GM12878 (cell line): ENCODE results near the gene ZNF765. TPM values are rescaled to one million over a fixed set of nuclear protein-coding genes. Genes with fewer than 3 reads are reported as not detected.

Source experiments
- ATAC-seq: fragments of 200-7000 bp; cut with Tn5 transposase; 3 replicates; pipeline ENCODE4 v1.9.1; 2020; ENCODE audit warnings: mild to moderate bottlenecking, moderate library complexity
- BruUV-seq: library from RNA; stranded (reverse); fragments of 400-500 nt; replicated peaks from 2 replicates; lab custom pipeline; 2021; lab: Mats Ljungman, UMichigan
- CTCF ChIA-PET: fragments of 300-600 bp; sonication (Branson Sonifier 250); formaldehyde crosslinking; extraction: SDS; loops from one replicate; lab custom pipeline; 2021; ENCODE audit warnings: inconsistent platforms; lab: Yijun Ruan, JAX
- POLR2A ChIA-PET: fragments of 350-600 bp; formaldehyde crosslinking; extraction: SDS; loops from one replicate; lab custom pipeline; 2021; ENCODE audit warnings: inconsistent platforms; lab: Charles Lee
- RAD21 ChIA-PET: fragments of 300-600 bp; sonication (Branson Sonifier 250); formaldehyde crosslinking; loops from one replicate; lab custom pipeline; 2023; ENCODE audit warnings: antibody characterized with exemption; ENCODE audit not compliant: unreplicated experiment; lab: Charles Lee
- SMC1A ChIA-PET: fragments of 300-600 bp; sonication (Branson Sonifier 250); formaldehyde crosslinking; loops from one replicate; lab custom pipeline; 2023; ENCODE audit not compliant: unreplicated experiment, uncharacterized antibody; lab: Charles Lee
- DNase-seq: peaks from one replicate; pipeline ENCODE4 v3.0.0-alpha.2; 2011; ENCODE audit warnings: low read depth, low spot score
- FAIRE-seq: peaks from 3 replicates; lab custom pipeline; 2011; peaks lifted over from hg19 to GRCh38; lab: Jason Lieb, UNC
- H2AFZ ChIP-seq: 2 replicates; pipeline ENCODE4 v1.6.0; 2011; ENCODE audit warnings: low read depth, low read length, control low read depth; ENCODE audit not compliant: control insufficient read depth
- H3K27ac ChIP-seq: 2 replicates; pipeline ENCODE4 v1.5.1; 2011; ENCODE audit warnings: control low read depth; ENCODE audit not compliant: control insufficient read depth, insufficient read depth
- H3K27me3 ChIP-seq, 2 experiments: replicated peaks in 1 of 2; 2 replicates each; pipeline versions ENCODE4 v1.6.0 to v1.6.1; 2011; ENCODE audit warnings: low read length in 1 of 2; ENCODE audit not compliant: control insufficient read depth in 2 of 2, insufficient read depth in 2 of 2
- H3K36me3 ChIP-seq, 2 experiments: 2 replicates each; pipeline ENCODE4 v1.5.1; 2011; ENCODE audit warnings: low read length in 1 of 2; ENCODE audit not compliant: control insufficient read depth in 2 of 2, insufficient read depth in 2 of 2
- H3K4me1 ChIP-seq: 2 replicates; pipeline ENCODE4 v1.6.1; 2011; ENCODE audit warnings: mild to moderate bottlenecking, low read length, moderate library complexity, mixed read lengths; ENCODE audit not compliant: control insufficient read depth, insufficient read depth
- H3K4me2 ChIP-seq: 2 replicates; pipeline ENCODE4 v1.6.0; 2011; ENCODE audit warnings: control low read depth; ENCODE audit not compliant: control insufficient read depth, insufficient read depth
- H3K4me3 ChIP-seq: fragments of 200-600 bp; sonication (generic); 2 replicates; pipeline ENCODE4 v1.5.1; 2016
- H3K79me2 ChIP-seq: 2 replicates; pipeline ENCODE4 v1.6.0; 2011; ENCODE audit warnings: low read length; ENCODE audit not compliant: control insufficient read depth, insufficient read depth
- H3K9ac ChIP-seq: 2 replicates; pipeline ENCODE4 v1.8.0; 2011; ENCODE audit warnings: low read length, control low read depth, mixed read lengths; ENCODE audit not compliant: control insufficient read depth, insufficient read depth
- H3K9me3 ChIP-seq: replicated peaks from 3 replicates; pipeline ENCODE4 v1.5.1; 2011; ENCODE audit warnings: mild to moderate bottlenecking, low read length; ENCODE audit not compliant: control insufficient read depth, insufficient read depth
- H4K20me1 ChIP-seq: 2 replicates; pipeline ENCODE4 v1.6.0; 2011; ENCODE audit not compliant: control insufficient read depth, insufficient read depth
- BACH1 ChIP-seq: fragments of 450-650 bp; IDR thresholded peaks from 2 replicates; pipeline ENCODE4 v1.6.1; 2017; ENCODE audit warnings: mild to moderate bottlenecking, borderline replicate concordance
- CEBPB ChIP-seq, 2 experiments: fragments of 150-350 bp in 1 of 2; IDR thresholded peaks; 2 replicates each; pipeline ENCODE4 v1.6.1; 2012 to 2014; ENCODE audit warnings: low read depth in 2 of 2, low read length in 2 of 2, borderline replicate concordance in 1 of 2, inconsistent platforms in 1 of 2
- CHD1 ChIP-seq: IDR thresholded peaks from 2 replicates; pipeline ENCODE4 v1.6.1; 2012; ENCODE audit warnings: low read depth, low read length, improper control_type of control experiment
- EED ChIP-seq: sonication (generic); IDR thresholded peaks from 2 replicates; pipeline ENCODE4 v1.6.1; 2016; ENCODE audit warnings: antibody characterized with exemption, low read depth
- FOXM1 ChIP-seq: IDR thresholded peaks from 2 replicates; pipeline ENCODE4 v1.6.1; 2012; ENCODE audit warnings: low read depth, mild to moderate bottlenecking, inconsistent platforms, low read length, moderate library complexity
- MEF2B ChIP-seq: fragments of 450-650 bp; IDR thresholded peaks from 2 replicates; pipeline ENCODE4 v1.6.1; 2018; ENCODE audit warnings: mild to moderate bottlenecking, moderate library complexity; ENCODE audit not compliant: partially characterized antibody, poor library complexity, severe bottlenecking
- MTA2 ChIP-seq: fragments of 450-650 bp; IDR thresholded peaks from 2 replicates; pipeline ENCODE4 v1.6.1; 2016; ENCODE audit warnings: low read depth, mild to moderate bottlenecking, moderate library complexity
- MXI1 ChIP-seq: fragments of 150-350 bp; IDR thresholded peaks from 2 replicates; pipeline ENCODE4 v1.6.1; 2011; ENCODE audit warnings: low read depth, mild to moderate bottlenecking, inconsistent platforms, low read length, improper control_type of control experiment
- NFYA ChIP-seq: IDR thresholded peaks from 2 replicates; pipeline ENCODE4 v1.6.1; 2011; ENCODE audit warnings: low read depth, mild to moderate bottlenecking, low read length, improper control_type of control experiment, borderline replicate concordance
- NRF1 ChIP-seq: conservative IDR thresholded peaks from 2 replicates; pipeline ENCODE4 v1.6.1; 2011; ENCODE audit warnings: mild to moderate bottlenecking, low read depth, low read length, improper control_type of control experiment
- RBBP5 ChIP-seq: fragments of 200-600 bp; sonication (generic); conservative IDR thresholded peaks from 2 replicates; pipeline ENCODE4 v1.6.1; 2016
- RFX5 ChIP-seq: IDR thresholded peaks from 2 replicates; pipeline ENCODE4 v1.6.1; 2011; ENCODE audit warnings: low read depth, low read length, improper control_type of control experiment
- SPI1 ChIP-seq: IDR thresholded peaks from 2 replicates; pipeline ENCODE4 v1.6.1; 2011; ENCODE audit warnings: low read depth, mild to moderate bottlenecking, low read length, moderate library complexity, borderline replicate concordance; ENCODE audit not compliant: insufficient read depth
- SREBF1 ChIP-seq: IDR thresholded peaks from 2 replicates; pipeline ENCODE4 v1.6.1; 2012; ENCODE audit warnings: mild to moderate bottlenecking, low read length
- SRF ChIP-seq, 2 experiments: IDR thresholded peaks; 2 replicates each; pipeline ENCODE4 v1.6.1; 2011; ENCODE audit warnings: low read depth in 2 of 2, low read length in 2 of 2, mild to moderate bottlenecking in 1 of 2, moderate library complexity in 1 of 2
- TCF12 ChIP-seq: IDR thresholded peaks from 2 replicates; pipeline ENCODE4 v1.6.1; 2011; ENCODE audit warnings: low read depth, mild to moderate bottlenecking, low read length
- WRNIP1 ChIP-seq: IDR thresholded peaks from 2 replicates; pipeline ENCODE4 v1.6.1; 2011; ENCODE audit warnings: low read depth, low read length, improper control_type of control experiment, borderline replicate concordance
- YBX1 ChIP-seq: fragments of 450-650 bp; IDR thresholded peaks from 2 replicates; pipeline ENCODE4 v1.6.1; 2016; ENCODE audit warnings: antibody characterized with exemption
- YY1 ChIP-seq: IDR thresholded peaks from 2 replicates; pipeline ENCODE4 v1.6.1; 2011; ENCODE audit warnings: low read depth, mild to moderate bottlenecking, low read length
- ZNF207 ChIP-seq: fragments of 450-650 bp; IDR thresholded peaks from 2 replicates; pipeline ENCODE4 v1.6.1; 2014; ENCODE audit warnings: antibody characterized with exemption, mild to moderate bottlenecking, borderline replicate concordance
- ZZZ3 ChIP-seq: IDR thresholded peaks from 2 replicates; pipeline ENCODE4 v1.6.1; 2011; ENCODE audit warnings: low read depth; ENCODE audit not compliant: control insufficient read depth, insufficient read length
- WGBS: methylation state at CpG from one replicate; pipeline ENCODE4 v1.1.6; 2016; ENCODE audit warnings: low lambda C conversion rate; ENCODE audit not compliant: insufficient replicate concordance, insufficient coverage; ENCODE audit errors: missing lambda C conversion rate; 5-methylcytosine and 5-hydroxymethylcytosine counted together
- in situ Hi-C: fragments of 300-500 bp; cut with MboI; formaldehyde crosslinking; loops from 9 replicates; pipeline ENCODE4 v1.14.3; 2018; ENCODE audit warnings: mixed read lengths
- intact Hi-C: fragments of 100-400 bp; cut with micrococcal nuclease; formaldehyde crosslinking; loops from one replicate; pipeline ENCODE4 v1.14.2; 2022; ENCODE audit not compliant: unreplicated experiment
- polyA plus RNA-seq, 11 experiments: library from polyadenylated mRNA; depleted of rRNA in 4 of 11; unstranded in 6 of 11; stranded (reverse) in 5 of 11; fragments of >200 nt; fragmentation: Nextera tagmentation in 4 of 11; fragmentation: Illumina TruSeq in 1 of 11; extraction: Ambion mirVana in 4 of 11; extraction: Trizol in 1 of 11; gene quantifications; 1 replicate in 1 of 11; 2 replicates in 10 of 11; pipeline versions ENCODE4 v1.2.1 to v1.2.3, GENCODE V29; 2011 to 2016; ENCODE audit warnings: inconsistent platforms in 2 of 11, missing spikeins in 2 of 11, low read depth in 1 of 11
- total RNA-seq, 4 experiments: library from RNA; depleted of rRNA in 3 of 4; stranded (reverse); fragments of >200 nt in 3 of 4; fragmentation: Illumina TruSeq in 1 of 4; extraction: Trizol in 1 of 4; gene quantifications; 2 replicates each; pipeline versions ENCODE4 v1.2.1 to v1.2.3, GENCODE V29; 2013 to 2021
- TF ChIP-seq, protein P1 (sequence below): IDR thresholded peaks from 2 replicates; pipeline ENCODE4 v1.6.1; 2011; ENCODE audit warnings: low read depth, mild to moderate bottlenecking, low read length, moderate library complexity, borderline replicate concordance; ENCODE audit errors: extremely low read depth

The ZNF765 gene
- total and polyA plus RNA-seq, 10 of the 15 experiments (the other 5 are each of a cell fraction or from before 2014, with no cell fraction given) = 2.9 to 12.7 (median 7.0) TPM

DNA sequence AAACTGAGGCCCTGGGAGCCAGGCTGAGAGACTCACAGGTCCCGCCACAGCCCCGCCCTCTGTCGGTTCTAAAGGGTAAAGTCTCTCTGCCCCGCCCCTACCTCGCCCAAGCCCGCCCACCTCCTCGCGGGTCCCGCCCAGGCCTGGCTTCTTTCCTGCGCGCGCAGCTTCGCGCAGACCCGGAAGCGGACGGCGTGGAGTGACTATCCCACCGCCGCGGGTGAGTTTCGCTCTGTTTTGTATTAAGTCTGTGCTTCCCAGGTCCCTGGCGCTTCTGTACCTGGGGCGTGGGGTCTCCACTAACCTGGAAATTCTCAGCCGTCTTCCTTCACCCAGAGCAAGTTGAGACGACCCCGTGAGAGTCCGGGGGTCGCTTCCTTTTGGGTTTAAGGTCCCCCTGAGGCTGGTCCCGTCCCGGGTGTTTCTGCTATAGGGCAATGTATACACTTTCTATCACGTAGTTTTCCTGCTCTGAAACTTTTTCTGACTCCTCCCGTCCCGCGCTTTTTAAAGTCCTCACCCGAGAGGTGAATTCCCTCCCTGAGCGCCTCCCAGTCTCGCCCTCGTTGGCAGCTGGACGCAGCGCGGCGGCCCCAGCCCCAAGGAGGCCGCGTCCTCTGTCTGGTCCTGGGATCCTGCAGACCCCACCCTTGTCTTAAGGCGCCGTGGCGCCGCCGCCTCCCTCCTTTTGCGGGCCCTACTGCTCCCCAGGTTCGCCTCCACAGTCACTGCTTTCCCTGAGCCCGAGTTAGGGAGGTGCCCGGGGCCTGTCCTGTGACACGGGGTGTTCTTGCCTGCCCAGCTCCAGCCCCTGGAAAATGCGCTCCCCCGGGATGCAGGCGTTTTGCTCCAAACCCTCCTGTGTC, at the start of gene ZNF765 (continued):
- TF ChIP-seq, protein P1, sequence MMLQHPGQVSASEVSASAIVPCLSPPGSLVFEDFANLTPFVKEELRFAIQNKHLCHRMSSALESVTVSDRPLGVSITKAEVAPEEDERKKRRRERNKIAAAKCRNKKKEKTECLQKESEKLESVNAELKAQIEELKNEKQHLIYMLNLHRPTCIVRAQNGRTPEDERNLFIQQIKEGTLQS = no peak
- TF ChIP-seq BACH1 (no peak; the same call in 1 of the 2 replicates), ZNF207 (no peak), ZZZ3 (no peak), NFYA (no peak), EED (no peak), SPI1 (no peak), MTA2 (peak; percentile 12; the same call in 1 of the 2 replicates), FOXM1 (no peak), MXI1 (0 out of 2 replicates have a peak, but pooled peaks have one; percentile 51)
- TF ChIP-seq, all 136 proteins: peak for 28

DNA sequence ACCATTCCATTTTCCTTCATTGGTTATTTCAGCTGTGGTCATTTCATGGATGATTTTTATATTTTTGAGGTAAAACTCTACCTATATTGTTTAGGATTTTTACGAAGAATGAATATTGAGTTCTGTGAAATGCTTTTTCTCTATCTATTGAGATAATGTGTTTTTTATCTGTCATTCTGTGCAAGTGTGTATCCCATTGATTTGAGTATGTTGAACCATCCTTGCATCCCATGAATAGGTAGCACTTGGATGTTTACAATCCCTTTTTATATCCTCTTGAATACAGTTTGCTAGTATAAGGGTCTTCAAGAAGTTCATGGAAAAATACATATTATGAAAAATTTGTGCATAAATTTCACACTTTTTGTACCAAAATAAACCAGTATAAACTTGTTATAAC, 39.2 kb upstream of the ZNF765 start:
- H2AFZ ChIP-seq = no peak overlapping the region
- BruUV-seq = no TSS peak
- H3K79me2 ChIP-seq = no peaks in the 10 kb centered on the region
- FAIRE-seq (no peak), ATAC-seq (no peak), DNase-seq (no peak)
- H3K9ac ChIP-seq = no peak overlapping the region
- TF ChIP-seq CEBPB (IDR thresholded peaks at IDR 0.05; ENCODE audit: borderline replicate concordance in 1 of 2, low read depth in 2 of 2, low read length in 2 of 2) (no peak), CHD1 (no peak), SRF (IDR thresholded peaks at IDR 0.05; ENCODE audit: low read depth in 2 of 2, low read length in 2 of 2) (no peak), NRF1 (no peak), YY1 (no peak), YBX1 (no peak), RBBP5 (no peak), WRNIP1 (no peak), EED (no peak), RFX5 (no peak), TCF12 (no peak), MEF2B (no peak), SREBF1 (no peak)
- peaks cover 2 to 12% of the 10 kb centered on the region in 2 experiments; a peak in 3 of 4 replicates for H3K36me3 ChIP-seq
- no peaks in the 10 kb centered on the region for H3K4me1 ChIP-seq
- intact Hi-C loops = no loop called here
- peaks cover 21% of the 10 kb centered on the region for H3K9me3 ChIP-seq
- RAD21 ChIA-PET = no interaction called here
- CTCF ChIA-PET = no interaction called here
- in situ Hi-C loops = no loop called here
- H3K4me2 ChIP-seq = no peak overlapping the region
- POLR2A ChIA-PET = no interaction called here
- H4K20me1 ChIP-seq = no peaks in the 10 kb centered on the region
- H3K27ac ChIP-seq = no peak overlapping the region
- H3K4me3 ChIP-seq = no peak overlapping the region
- SMC1A ChIA-PET = no interaction called here
- WGBS = 100% methylated on average over 1 of the region's 1 CpG
- H3K27me3 ChIP-seq = no peaks in the 10 kb centered on the region
